GM19455 (cell line): ENCODE measurements around the gene PRMT5.

ENCODE experiments used
- ATAC-seq: cut with Tn5 transposase; IDR thresholded peaks from one replicate; pipeline ENCODE4 v1.9.1; 2021; ENCODE audit not compliant: unreplicated experiment

Gene PRMT5

DNA sequence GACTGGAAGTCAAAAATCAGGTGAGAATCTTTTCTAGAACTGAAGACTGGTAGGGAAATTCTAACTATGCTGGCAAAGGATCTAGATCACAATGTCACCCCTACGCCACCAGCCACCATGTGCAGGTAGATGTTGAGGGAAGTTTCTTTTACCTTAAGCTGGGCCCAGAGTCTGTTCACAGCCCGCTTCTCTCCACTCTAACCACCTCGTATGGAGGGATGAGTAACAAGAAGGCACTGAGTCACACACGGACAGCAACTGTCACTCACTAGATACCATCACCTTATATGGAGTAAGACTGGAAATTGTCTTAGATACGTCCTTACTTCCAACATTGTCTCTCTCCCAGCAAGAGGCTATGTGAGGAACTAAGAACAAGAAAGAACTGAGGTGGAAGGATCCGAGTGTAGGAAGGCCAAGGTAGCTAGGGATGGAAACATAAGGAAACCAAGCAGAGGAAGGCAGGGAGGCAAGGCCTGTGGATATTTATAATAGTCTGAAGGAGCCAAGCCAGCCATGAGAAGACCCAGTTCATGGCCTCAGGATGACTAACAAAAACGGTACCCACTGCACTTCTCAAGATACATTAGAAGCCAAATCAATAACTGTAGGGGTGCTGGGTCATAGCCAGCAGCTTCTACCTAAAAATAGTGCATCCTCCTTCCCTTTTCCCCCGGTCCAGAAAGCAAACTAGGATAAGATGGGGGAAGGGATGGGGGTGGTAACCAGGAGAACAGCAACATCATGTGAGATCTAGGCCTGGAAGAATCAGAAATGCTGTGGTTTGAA lies 30.7 kb downstream of the PRMT5 start:
- no peak for ATAC-seq

DNA sequence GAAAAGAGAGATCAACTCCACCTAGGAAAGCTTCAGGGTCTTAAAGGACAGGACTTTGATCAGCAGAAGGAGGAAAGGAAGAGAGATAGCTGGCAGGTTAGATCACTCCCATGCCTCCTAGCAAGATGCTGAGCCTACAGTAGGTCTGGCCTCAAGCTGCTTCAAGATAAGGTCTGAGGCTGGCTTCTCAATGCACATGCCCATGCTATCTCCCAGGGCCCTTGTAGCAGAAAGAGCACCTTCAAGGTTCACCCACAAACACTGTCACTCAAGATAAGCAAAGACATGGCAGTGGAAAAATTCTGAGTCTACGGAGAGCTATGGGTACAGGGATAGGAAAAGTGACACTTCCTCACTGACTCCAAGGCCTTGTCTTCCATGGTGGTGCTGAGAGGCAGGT lies 31.8 kb downstream of the PRMT5 start:
- no peak for ATAC-seq

DNA sequence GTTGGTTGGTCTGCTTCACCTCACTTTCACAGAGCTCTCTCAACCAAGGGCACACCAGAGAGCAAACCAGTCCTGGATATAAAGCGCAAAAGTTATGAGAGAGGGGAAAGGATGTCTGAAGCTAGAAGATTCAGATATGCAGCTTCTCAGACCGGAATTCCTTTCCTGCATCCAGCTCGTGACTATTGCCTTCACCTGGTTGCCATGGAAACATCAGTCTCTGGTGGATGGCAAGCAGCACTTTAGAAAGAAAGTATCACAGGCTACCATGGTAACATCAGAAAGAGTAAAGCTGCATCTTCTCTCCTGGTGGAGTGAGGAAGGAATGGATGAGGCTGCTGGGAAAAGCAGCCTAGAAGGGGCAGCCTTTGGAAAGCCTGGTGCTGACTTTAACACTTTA lies 32.4 kb downstream of the PRMT5 start:
- no peak for ATAC-seq

DNA sequence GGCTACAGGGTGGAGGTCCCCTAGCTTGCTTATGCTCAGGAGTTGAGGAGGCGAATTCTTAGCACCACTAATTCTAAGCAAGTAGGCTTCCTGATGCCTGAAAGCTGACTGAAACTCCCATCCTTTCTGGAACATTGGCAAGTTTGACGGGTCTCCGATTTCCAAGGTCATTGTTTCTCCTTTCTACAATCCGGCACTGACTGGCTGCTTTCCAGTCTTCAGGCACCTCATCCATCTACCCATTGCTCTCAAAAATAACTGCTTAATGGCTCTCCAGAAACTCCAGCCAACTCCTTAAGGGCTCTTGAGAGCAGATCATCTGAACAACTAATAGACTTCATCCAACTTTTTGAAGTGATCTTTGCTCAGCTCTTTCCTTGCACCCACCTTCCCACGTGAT lies 32.8 kb downstream of the PRMT5 start:
- ATAC-seq: no peak

DNA sequence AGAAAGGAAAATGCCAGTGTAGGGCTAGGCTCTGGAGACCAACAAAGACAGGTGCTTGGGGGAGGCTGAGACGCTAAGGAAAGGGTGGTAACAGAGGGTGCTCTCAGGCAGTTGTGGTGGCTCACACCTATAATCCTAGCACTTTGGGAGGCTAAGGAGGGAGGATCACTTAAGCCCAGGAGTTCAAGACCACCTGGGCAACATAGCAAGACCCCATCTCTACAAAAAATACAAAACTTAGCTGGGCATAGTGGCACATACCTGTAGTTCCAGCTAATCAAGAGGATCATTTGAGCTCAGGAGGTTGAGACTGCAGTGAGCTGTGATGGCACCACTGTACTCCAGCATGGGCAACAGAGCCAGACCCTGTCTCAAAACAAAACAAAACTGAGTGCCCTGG lies 33.8 kb downstream of the PRMT5 start:
- ATAC-seq: no peak

DNA sequence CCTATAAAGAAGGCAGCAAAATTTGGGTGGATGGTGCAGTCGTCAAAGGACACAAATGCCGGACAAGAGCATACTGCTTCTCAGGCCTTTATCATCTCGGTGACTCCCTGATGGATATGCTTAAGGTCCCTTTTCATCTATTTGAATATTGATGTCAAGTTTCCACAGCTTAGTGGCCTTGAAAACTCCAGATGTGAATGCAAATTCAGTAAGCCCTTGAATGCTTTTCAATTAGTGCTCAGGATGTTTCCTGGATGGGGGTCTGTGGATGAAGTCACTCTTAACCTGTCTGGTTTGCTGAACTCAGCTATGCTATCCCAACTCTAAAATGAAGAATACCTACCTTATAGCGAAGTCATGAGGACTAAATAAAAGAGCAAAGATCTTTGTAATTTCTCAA lies 35.5 kb downstream of the PRMT5 start:
- no peak for ATAC-seq

DNA sequence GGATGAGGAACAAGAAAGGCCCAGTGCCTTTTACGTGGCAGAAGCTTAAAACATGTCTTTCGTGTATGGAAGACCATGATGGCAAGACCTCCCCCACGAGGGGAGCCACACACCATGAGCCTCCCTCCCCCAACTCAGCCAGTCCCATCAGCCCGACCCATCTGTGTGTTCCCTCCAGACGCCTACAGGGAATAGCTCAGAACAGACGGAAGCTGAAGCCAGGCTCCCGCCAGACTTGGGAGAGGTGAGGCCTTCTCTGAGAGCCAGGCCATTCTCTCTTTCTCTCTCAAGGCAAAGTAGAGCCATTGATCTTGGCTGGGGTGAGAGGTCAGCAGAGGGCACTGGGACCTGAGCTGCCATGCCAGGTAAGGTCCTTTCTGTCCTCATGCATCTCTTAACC lies 36.7 kb downstream of the PRMT5 start:
- no peak for ATAC-seq

DNA sequence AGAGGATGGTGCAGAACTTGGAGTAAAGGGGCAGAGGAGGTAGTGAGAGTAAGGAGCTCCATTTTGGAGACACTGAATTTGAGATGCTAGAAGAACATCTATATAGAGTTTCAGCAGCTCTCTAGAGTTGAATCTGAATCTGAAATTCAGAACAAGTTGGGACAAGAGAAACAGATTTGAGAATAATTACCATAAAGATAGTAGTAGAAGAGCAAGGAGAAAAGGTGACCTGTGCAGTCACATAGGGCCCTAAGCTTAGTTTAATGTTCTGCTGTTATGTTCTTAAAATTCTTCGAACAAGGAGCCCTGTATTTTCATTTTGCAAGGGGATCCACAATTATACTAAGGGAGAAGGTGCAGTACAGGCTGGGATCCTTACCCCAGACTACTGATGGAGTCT lies 38.8 kb downstream of the PRMT5 start:
- ATAC-seq: no peak

DNA sequence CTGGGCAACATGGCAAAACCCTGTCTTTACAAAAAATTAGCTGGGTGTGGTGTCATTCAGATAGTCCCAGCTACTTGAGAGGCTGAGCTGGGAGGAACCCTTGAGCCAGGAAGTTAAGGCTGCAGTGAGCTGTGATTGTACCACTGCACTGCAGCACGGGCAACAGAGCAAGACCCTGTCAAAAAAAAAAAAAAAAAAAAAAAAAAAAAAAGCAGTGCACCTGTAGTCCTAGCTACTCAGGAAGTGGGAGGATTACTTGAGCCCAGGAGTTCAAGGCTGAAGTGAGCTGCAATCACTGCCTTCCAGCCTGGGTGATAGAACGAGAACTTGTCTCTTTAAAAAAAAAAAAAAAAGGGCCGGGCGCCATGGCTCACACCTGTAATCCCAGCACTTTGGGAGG lies 40.5 kb downstream of the PRMT5 start:
- no peak for ATAC-seq

DNA sequence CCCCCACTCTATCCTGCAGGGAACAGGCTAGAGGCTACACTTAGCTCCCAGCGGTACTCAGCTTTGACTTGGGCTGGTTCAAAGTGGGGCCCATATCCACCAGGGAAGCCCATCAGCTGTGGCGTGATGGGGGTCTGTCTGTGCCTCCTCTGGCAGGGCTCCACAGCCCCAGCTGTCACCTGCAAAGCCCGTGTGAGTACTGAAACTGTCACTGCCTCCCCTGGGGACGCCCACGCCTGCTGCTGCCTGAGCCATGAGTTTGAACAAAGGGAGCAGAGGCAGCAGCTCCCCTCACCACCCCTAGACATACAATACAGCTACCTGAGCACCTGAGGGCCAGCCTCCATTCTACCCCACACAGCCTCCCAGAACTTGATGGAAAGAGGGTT lies 41.2 kb downstream of the PRMT5 start:
- peak; percentile 31 for ATAC-seq

DNA sequence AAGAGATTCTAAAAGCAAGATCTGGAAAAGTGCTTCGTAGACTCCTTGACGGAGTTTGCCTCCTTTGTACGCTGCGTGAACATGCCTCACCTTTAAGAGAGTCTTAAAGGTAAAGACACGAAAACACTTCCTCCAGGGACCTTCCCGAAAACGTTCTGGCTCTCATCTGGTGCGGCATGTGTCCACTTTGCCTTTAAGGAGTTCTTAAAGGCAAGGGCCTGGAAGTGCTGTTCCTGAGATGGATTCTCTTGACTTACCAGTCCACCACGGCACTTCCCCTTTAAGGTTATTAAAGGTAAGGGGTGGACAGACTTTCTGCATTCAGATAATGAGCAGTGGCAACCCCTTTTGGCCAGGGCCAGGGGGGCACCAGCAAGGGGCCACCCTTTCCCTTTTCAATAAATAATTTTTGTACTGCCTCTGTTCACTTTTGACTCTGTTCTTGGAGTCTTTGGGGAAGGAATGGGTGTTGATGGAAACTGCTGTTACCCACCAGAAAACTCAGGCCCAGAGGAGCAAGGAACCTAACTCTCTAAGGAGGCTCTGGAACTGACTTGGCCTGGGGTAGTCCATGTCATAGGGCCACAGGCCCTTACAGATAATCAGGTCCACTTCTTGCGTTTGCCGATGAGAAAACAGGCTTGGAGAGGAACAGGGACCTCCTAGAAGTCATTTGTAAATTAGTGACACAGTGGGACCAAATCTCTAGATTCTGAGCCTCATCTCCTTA lies 41.8 kb downstream of the PRMT5 start:
- peak; percentile 36 for ATAC-seq

DNA sequence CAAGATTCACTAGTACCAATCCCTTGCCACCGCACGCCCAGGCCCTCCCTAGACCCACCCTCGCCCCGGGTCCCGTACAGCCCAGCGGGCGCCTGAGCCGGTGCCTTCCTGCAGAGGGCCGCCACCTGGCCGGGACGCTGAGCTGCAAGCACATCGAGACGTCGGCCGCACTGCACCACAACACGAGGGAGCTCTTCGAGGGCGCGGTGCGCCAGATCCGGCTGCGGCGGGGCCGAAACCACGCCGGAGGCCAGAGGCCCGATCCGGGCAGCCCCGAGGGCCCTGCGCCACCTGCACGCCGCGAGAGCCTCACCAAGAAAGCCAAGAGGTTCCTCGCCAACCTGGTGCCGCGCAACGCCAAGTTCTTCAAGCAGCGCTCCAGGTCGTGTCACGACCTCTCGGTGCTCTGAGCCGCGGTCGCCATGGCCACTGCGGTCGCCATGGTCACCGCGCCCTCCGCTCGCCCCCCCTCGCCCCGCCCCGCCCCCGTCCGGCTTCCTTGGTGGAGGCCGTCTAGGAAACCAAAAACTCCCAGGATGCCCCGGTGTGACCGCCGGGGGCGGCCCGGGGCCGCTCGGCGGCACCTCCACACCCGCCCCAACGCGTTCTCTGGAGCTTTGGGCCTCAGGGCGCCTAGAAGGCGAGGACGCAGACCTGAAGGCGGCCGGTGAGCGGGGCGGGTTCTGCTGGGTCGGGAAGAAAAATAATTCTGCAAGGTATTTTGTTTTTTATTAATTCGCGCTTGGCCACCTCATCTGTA lies 42.5 kb downstream of the PRMT5 start:
- peak; percentile 55 for ATAC-seq

DNA sequence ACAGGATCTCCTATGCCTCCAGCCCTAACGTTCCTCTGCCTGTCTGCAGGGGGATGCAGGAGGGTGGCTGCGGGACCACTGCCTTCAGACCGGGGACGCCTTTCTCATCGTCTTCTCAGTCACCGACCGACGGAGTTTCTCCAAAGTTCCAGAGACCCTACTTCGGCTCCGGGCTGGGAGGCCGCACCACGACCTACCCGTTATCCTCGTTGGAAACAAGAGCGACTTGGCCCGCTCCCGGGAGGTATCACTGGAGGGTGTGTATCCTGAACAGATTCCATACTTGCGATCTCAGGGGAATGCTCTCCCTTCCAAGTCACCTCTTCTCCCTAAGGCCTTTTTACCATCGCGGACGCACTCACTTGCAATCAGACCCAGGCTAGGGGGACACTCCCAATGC lies 43.2 kb downstream of the PRMT5 start:
- no peak for ATAC-seq

DNA sequence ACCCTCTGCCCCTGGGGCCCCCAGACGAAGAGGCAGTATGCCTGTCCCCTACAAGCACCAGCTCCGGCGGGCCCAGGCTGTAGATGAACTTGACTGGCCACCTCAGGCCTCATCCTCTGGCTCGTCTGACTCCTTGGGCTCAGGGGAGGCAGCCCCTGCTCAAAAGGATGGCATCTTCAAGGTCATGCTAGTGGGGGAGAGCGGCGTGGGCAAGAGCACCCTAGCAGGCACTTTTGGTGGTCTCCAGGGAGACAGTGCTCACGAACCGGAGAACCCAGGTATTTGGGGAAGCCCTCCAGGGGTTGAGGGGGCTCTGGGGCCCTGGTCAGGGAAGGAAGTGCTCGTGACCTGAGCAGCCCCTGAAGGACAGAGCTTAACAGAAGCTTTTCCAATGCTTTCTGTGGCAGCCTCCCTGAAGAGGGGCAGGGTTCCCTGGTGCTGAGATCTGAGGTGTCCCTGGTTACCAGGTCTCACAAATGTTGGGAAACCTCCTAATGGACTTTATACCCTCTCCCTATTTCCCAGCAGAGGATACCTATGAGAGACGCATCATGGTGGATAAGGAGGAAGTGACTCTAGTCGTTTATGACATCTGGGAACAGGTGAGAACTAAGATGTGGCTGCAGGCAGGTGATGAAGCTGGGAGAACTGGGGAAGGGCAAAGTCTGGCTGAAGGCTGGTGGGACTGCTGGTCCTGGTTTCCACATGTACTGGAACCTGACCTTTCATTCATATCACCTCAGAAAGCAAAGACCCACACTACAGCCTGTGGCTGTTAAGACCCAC lies 44.2 kb downstream of the PRMT5 start:
- no peak for ATAC-seq

DNA sequence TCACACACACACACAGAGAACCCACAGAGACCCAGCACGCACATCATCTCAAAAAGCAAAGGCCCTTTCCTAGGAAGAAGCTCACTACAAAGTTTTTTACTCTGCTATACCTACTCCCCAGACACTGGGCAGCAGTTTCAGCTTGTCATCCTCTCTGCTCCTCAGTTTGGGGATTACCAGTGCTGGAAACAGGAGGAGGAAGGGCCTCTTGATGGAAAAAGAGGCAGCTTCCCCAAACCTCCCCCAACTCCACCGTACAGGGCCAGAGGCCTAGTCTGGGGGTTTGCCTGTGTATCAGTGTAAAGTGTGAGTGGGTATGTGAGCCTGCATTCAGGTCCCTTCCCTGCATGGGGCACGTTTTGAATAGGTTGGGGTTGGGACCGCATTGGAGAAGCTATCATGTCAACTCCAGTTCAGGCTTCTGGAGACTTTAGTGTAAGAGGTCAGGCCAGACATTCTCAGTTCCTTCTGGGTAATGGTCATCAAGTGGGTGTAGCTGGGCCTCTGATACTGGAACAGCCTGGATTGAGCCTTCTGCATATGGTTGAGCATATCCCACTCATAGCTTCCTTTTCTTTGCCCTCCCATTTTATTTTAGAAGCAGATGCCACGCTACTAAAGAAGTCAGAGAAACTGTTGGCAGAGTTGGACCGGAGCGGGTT lies 45.0 kb downstream of the PRMT5 start:
- no peak for ATAC-seq

DNA sequence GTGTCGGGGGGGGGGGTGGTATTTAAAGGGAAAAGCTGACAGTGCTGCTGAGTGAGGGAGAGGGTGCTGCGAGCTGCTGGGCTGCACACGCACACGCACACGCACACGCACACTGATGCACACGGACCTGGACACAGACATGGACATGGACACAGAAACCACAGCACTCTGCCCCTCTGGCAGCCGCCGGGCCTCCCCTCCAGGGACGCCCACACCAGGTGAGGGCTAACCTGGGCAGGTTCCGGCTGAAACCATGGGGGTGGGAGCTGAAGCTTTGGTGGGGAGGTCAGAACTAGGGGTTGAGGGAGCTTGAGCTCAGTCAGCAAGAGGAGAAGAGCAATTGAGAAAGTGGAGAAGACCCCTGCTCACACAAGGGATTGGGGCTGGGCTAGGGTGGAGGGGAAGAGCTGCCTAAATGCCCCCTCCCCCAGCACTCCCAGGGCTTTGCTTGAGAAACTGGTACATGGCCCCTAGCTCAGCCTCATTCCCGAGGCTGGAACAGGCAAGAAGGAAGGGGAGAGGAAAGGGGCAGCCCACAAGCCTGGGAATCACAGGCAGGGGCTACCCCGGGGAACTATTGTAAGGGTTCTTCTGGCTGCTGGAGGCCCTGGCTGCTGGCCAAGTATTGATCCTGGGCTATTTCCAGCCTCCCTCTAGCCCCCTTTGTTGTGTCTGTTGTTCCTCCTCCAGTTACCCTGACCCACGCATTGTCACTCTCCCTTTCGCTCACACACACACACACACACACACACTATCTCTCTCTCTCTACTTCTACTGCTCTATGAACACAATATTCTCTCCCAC lies 45.8 kb downstream of the PRMT5 start, which contains the start of gene REM2:
Gene REM2 (plus strand): TSS at position 50 of the 804 bp plus-strand sequence. CDS start 66 bp downstream, at position 116.
- ATAC-seq: no peak

DNA sequence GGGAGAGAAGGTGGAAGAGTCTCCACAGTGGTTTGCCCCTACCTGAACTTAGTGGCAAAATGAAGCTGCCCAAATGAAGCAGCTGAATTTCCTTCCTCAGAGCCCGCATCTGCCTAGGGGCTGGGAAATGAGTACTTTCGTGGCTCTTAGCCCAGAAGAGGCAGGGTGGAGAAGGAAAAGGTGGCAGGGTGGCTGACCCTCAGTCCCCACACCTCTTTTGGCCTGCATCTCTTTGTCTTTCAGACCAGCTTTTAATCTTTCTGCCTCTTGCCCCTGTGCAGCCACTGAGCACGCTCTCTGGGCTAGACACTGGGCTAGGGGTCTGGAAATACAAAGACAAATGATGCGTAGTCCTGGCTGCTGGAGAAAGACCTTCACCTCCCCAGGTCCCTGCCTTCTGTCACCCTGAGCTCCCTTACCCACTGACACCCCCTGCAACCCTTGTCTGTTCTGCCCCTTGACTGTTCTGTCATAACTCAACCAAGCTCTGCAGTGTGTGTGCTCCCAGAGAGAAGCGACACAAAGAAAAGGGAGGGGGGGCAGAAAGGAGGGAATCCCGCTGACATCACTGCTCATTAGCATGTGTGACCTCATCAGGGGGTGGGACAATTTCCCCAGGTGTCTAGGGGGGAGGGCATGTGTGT lies 46.5 kb downstream of the PRMT5 start:
- ATAC-seq: no peak

DNA sequence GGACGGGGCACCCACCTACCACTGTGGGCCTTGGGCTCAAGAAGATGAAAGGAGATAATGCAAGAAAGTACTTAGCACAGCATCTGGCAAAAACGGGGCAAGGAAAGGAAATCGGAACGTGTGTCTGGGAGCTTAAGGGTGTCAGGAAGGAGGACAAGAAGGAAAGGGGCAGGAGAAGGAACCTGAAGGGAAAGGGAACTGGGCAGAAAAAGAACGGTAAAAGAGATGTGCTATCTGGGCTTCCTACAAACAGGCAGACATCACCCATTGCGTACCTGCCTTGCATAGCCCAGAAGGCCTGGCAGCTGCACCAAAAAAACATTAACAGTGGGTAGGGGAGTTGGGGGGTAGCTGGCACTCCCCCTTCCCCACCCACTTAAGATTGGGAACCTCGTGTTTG lies 47.1 kb downstream of the PRMT5 start:
- ATAC-seq: no peak
